IMR-90 (cell line): ENCODE results near the gene TOR1A. TPM values are rescaled to one million over a fixed set of nuclear protein-coding genes. Genes with fewer than 3 reads are reported as not detected.

ENCODE experiments used
- ATAC-seq: fragments of 200-7000 bp; cut with Tn5 transposase; 2 replicates; pipeline ENCODE4 v1.9.1; 2020; ENCODE audit warnings: low read depth, mild to moderate bottlenecking, moderate library complexity
- BruUV-seq: library from RNA; stranded (reverse); fragments of 400-500 nt; replicated peaks from 2 replicates; lab custom pipeline; 2021; lab: Mats Ljungman, UMichigan
- CTCF ChIA-PET: fragments of 300-600 bp; formaldehyde crosslinking; extraction: SDS; loops from one replicate; lab custom pipeline; 2021; ENCODE audit warnings: antibody characterized with exemption; lab: Yijun Ruan, JAX
- POLR2A ChIA-PET: fragments of 300-600 bp; sonication (Branson Sonifier 250); formaldehyde crosslinking; loops from one replicate; lab custom pipeline; 2022; ENCODE audit warnings: antibody characterized with exemption; ENCODE audit not compliant: unreplicated experiment; lab: Charles Lee
- DNase-seq: peaks from one replicate; pipeline ENCODE4 v3.0.0; 2013
- H2AFZ ChIP-seq: replicated peaks from 2 replicates; pipeline ENCODE3; 2013; ENCODE audit warnings: low read length, mild to moderate bottlenecking; ENCODE audit not compliant: poor library complexity
- H2AK5ac ChIP-seq: 2 replicates; pipeline ENCODE4 v1.6.1; 2013; ENCODE audit warnings: low read depth, low read length, inconsistent platforms
- H2AK9ac ChIP-seq: replicated peaks from 2 replicates; pipeline ENCODE3; 2013; ENCODE audit warnings: mild to moderate bottlenecking, low read depth, low read length, moderate library complexity; ENCODE audit not compliant: poor library complexity
- H2BK120ac ChIP-seq: 2 replicates; pipeline ENCODE4 v1.6.1; 2013; ENCODE audit warnings: low read depth, low read length, inconsistent platforms
- H2BK15ac ChIP-seq: 3 replicates; pipeline ENCODE4 v1.6.1; 2013; ENCODE audit warnings: low read depth, low read length, inconsistent platforms
- H2BK20ac ChIP-seq: 2 replicates; pipeline ENCODE4 v1.6.1; 2013; ENCODE audit warnings: low read depth, mild to moderate bottlenecking, inconsistent platforms, low read length, moderate library complexity
- H2BK5ac ChIP-seq: 2 replicates; pipeline ENCODE4 v1.6.1; 2013; ENCODE audit warnings: mild to moderate bottlenecking, low read depth, low read length, inconsistent platforms; ENCODE audit not compliant: poor library complexity, severe bottlenecking
- H3K14ac ChIP-seq: replicated peaks from 2 replicates; pipeline ENCODE4 v1.6.1; 2013; ENCODE audit warnings: low read depth, low read length, inconsistent platforms
- H3K18ac ChIP-seq: 2 replicates; pipeline ENCODE4 v1.6.1; 2013; ENCODE audit warnings: low read depth, low read length, control low read depth
- H3K23ac ChIP-seq: 2 replicates; pipeline ENCODE4 v1.6.1; 2013; ENCODE audit warnings: low read depth, low read length, inconsistent platforms
- H3K27ac ChIP-seq: 2 replicates; pipeline ENCODE4 v1.5.1; 2013; ENCODE audit warnings: mild to moderate bottlenecking, control low read depth, low read length; ENCODE audit not compliant: insufficient read depth
- H3K27me3 ChIP-seq: 2 replicates; pipeline ENCODE4 v1.6.1; 2013; ENCODE audit warnings: low read length; ENCODE audit not compliant: control insufficient read depth, insufficient read depth
- H3K36me3 ChIP-seq: 2 replicates; pipeline ENCODE4 v1.6.1; 2013; ENCODE audit warnings: low read length, mixed read lengths; ENCODE audit not compliant: control insufficient read depth, insufficient read depth
- H3K4ac ChIP-seq: 2 replicates; pipeline ENCODE4 v1.6.1; 2013; ENCODE audit warnings: low read depth, low read length, inconsistent platforms
- H3K4me1 ChIP-seq: 2 replicates; pipeline ENCODE4 v1.6.1; 2013; ENCODE audit warnings: low read length, mixed read lengths; ENCODE audit not compliant: control insufficient read depth, insufficient read depth
- H3K4me2 ChIP-seq: 2 replicates; pipeline ENCODE4 v1.6.1; 2013; ENCODE audit warnings: low read depth, mild to moderate bottlenecking, control low read depth, low read length, moderate library complexity
- H3K4me3 ChIP-seq: 2 replicates; pipeline ENCODE4 v1.5.1; 2013; ENCODE audit warnings: low read depth, mild to moderate bottlenecking, control low read depth, low read length, moderate library complexity; ENCODE audit not compliant: insufficient read depth
- H3K56ac ChIP-seq: 2 replicates; pipeline ENCODE4 v1.6.1; 2013; ENCODE audit warnings: low read length, inconsistent platforms; ENCODE audit not compliant: insufficient read depth; ENCODE audit errors: extremely low read depth
- H3K79me1 ChIP-seq, 2 experiments: 2 replicates each; pipeline ENCODE4 v1.6.1; 2013; ENCODE audit warnings: low read length in 2 of 2, inconsistent platforms in 1 of 2, low read depth in 1 of 2
- H3K9ac ChIP-seq: 2 replicates; pipeline ENCODE4 v1.6.1; 2013; ENCODE audit warnings: low read depth, low read length, control low read depth
- H3K9me1 ChIP-seq: 2 replicates; pipeline ENCODE4 v1.6.1; 2013; ENCODE audit warnings: low read length, inconsistent platforms; ENCODE audit not compliant: insufficient read depth
- H3K9me3 ChIP-seq: 2 replicates; pipeline ENCODE4 v1.6.1; 2013; ENCODE audit warnings: low read length; ENCODE audit not compliant: control insufficient read depth, insufficient read depth
- H4K20me1 ChIP-seq: 2 replicates; pipeline ENCODE4 v1.6.1; 2013; ENCODE audit warnings: low read length, inconsistent platforms; ENCODE audit not compliant: insufficient read depth
- H4K5ac ChIP-seq: 2 replicates; pipeline ENCODE4 v1.6.1; 2013; ENCODE audit warnings: mild to moderate bottlenecking, low read depth, low read length, control low read depth
- H4K8ac ChIP-seq, 2 experiments: 2 replicates each; pipeline ENCODE4 v1.6.1; 2013; ENCODE audit warnings: low read depth in 2 of 2, low read length in 2 of 2, control low read depth in 1 of 2, inconsistent platforms in 1 of 2
- H4K91ac ChIP-seq: 2 replicates; pipeline ENCODE4 v1.6.1; 2013; ENCODE audit warnings: low read depth, low read length, inconsistent platforms; ENCODE audit not compliant: insufficient read depth
- CEBPB ChIP-seq: IDR thresholded peaks from 2 replicates; pipeline ENCODE4 v1.6.1; 2012; ENCODE audit warnings: low read depth, low read length, improper control_type of control experiment
- CHD1 ChIP-seq: IDR thresholded peaks from 2 replicates; pipeline ENCODE4 v1.6.1; 2012; ENCODE audit warnings: low read depth, low read length, improper control_type of control experiment
- MAFK ChIP-seq: IDR thresholded peaks from 2 replicates; pipeline ENCODE4 v1.6.1; 2012; ENCODE audit warnings: low read depth, low read length, improper control_type of control experiment
- MAZ ChIP-seq: IDR thresholded peaks from 2 replicates; pipeline ENCODE4 v1.6.1; 2012; ENCODE audit warnings: low read depth, mild to moderate bottlenecking, low read length, improper control_type of control experiment, moderate library complexity, borderline replicate concordance
- MXI1 ChIP-seq: IDR thresholded peaks from 2 replicates; pipeline ENCODE4 v1.6.1; 2012; ENCODE audit warnings: low read depth, mild to moderate bottlenecking, low read length, moderate library complexity, borderline replicate concordance
- NFE2L2 ChIP-seq: fragments of 150-350 bp; IDR thresholded peaks from 2 replicates; pipeline ENCODE4 v1.6.1; 2016; ENCODE audit warnings: low read depth, mild to moderate bottlenecking, low read length
- POLR2A ChIP-seq: IDR thresholded peaks from 2 replicates; pipeline ENCODE4 v1.6.1; 2012; ENCODE audit warnings: mild to moderate bottlenecking, low read depth, low read length
- RAD21 ChIP-seq: IDR thresholded peaks from 2 replicates; pipeline ENCODE4 v1.6.1; 2012; ENCODE audit warnings: low read length, improper control_type of control experiment
- RCOR1 ChIP-seq: IDR thresholded peaks from 2 replicates; pipeline ENCODE4 v1.6.1; 2012; ENCODE audit warnings: mild to moderate bottlenecking, low read length, improper control_type of control experiment; ENCODE audit not compliant: insufficient replicate concordance
- RFX5 ChIP-seq: IDR thresholded peaks from 2 replicates; pipeline ENCODE4 v1.8.0; 2012; ENCODE audit warnings: low read depth, mild to moderate bottlenecking, low read length, moderate library complexity
- SMC3 ChIP-seq: fragments of 150-350 bp; IDR thresholded peaks from 2 replicates; pipeline ENCODE4 v1.6.1; 2016; ENCODE audit warnings: low read depth, mild to moderate bottlenecking, antibody characterized with exemption, low read length, moderate library complexity
- WGBS, 2 experiments: methylation state at CpG; one replicate each; pipeline versions ENCODE4 v1.1.5 to v1.1.7; 2013; ENCODE audit warnings: missing lambda C conversion rate in 2 of 2; ENCODE audit not compliant: insufficient read length in 1 of 2; ENCODE audit errors: extremely low coverage in 2 of 2; 5-methylcytosine and 5-hydroxymethylcytosine counted together
- dilution Hi-C: fragments of 300-500 bp; cut with HindIII; formaldehyde crosslinking; loops from one replicate; pipeline ENCODE4 v1.14.3; 2018; ENCODE audit warnings: low sequenced_read_pairs; ENCODE audit not compliant: unreplicated experiment
- in situ Hi-C: fragments of 300-500 bp; cut with MboI; formaldehyde crosslinking; loops from 3 replicates; pipeline ENCODE4 v1.14.3; 2019; ENCODE audit warnings: low sequenced_read_pairs, inconsistent platforms, mixed read lengths
- intact Hi-C: fragments of 100-400 bp; cut with micrococcal nuclease; formaldehyde crosslinking; loops from 2 replicates; pipeline ENCODE4 v1.10.0; 2022
- polyA plus RNA-seq, 3 experiments: library from polyadenylated mRNA; depleted of rRNA; stranded (reverse); fragments of >200 nt; gene quantifications; 2 replicates each; pipeline ENCODE4 v1.2.3, GENCODE V29; 2012; ENCODE audit warnings: low replicate concordance in 1 of 3
- total RNA-seq: library from RNA; depleted of rRNA; stranded (reverse); fragments of >200 nt; gene quantifications from 2 replicates; pipeline ENCODE4 v1.2.3, GENCODE V29; 2012
- TF ChIP-seq, protein P1 (sequence below): fragments of 150-350 bp; IDR thresholded peaks from 2 replicates; pipeline ENCODE4 v1.6.1; 2017; ENCODE audit warnings: mild to moderate bottlenecking, antibody characterized with exemption, low read length, low read depth
- TF ChIP-seq, protein P2 (sequence below): fragments of 150-350 bp; IDR thresholded peaks from 2 replicates; pipeline ENCODE4 v1.6.1; 2016; ENCODE audit warnings: low read depth, mild to moderate bottlenecking, low read length, moderate library complexity, borderline replicate concordance
- TF ChIP-seq, protein P3 (sequence below): conservative IDR thresholded peaks from 2 replicates; pipeline ENCODE4 v1.5.1; 2012; ENCODE audit warnings: mild to moderate bottlenecking, low read depth, low read length, improper control_type of control experiment

The TOR1A gene
- total and polyA plus RNA-seq, 2 of the 4 experiments (the other 2 are of a cell fraction) = 27.1 to 74.2 TPM

DNA sequence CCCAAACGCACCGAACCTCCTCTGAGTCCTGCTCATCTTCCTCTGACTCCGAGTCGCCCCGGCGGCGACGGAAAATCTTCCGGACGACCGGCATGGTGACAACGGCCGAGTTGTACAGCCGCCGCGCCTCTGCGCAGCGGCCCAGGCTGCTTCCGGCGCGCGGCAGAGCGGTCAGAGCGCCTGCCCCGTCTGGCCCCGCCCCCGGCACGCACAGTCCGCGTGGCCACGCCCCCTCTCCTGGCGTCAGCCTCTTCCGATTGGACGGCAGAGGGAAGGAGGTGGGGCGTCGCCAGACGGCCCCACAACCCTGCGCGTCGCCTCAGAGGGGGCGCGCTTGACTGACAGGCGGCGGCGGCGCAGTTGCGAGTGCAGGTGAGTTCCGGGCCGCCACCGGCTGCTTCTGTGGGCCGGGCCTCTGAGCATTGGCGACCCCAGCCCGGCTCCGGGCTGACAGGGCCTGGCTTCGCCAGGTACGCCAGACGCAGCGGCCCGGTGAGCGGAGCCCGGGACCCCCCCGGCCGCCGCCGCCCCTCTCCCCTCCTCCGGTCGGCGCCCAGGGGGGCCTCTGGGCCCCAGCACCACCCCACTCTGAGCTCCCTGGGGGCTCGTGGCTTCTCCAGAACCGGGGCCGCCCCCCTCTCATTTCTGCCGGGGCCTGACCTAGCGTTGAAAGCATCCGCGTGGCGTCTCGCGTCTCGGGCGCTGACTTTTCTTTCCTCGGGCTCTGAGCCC lies 11.4 kb upstream of the TOR1A start, which contains the start of the genes C9orf78 and USP20:
Gene C9orf78 (minus strand): TSS at position 148 of the 732 bp plus-strand sequence. CDS start 54 bp downstream, at position 94.
Gene USP20 (plus strand): TSS at position 331 of the 732 bp plus-strand sequence. CDS start 17,098 bp downstream, outside the sequence.
- no peaks in the 10 kb centered on the region for H3K27me3 ChIP-seq
- peak within 1 kb of the TSS; percentile 84 for H3K4ac ChIP-seq
- H4K91ac ChIP-seq = peak within 1 kb of the TSS; percentile 66
- peak within 1 kb of the TSS; percentile 77 for H3K56ac ChIP-seq
- BruUV-seq = no TSS peak
- H2BK20ac ChIP-seq = no peak within 1 kb of the TSS
- intact Hi-C loops (loop anchor here (2.0 kb wide), 1 partner anchor 208 kb away; the partner anchor contains the start of gene FNBP1), dilution Hi-C loops (no loop called here), in situ Hi-C loops (no loop called here)
- H2BK5ac ChIP-seq = peak within 1 kb of the TSS; percentile 54
- peak within 1 kb of the TSS; percentile 95 for H2AK9ac ChIP-seq
- H3K4me2 ChIP-seq = peak within 1 kb of the TSS; percentile 99
- peaks cover 32 to 60% of the 10 kb centered on the region in 2 experiments for H3K79me1 ChIP-seq
- peak within 1 kb of the TSS; percentile 72 for H4K5ac ChIP-seq
- peaks cover 13% of the 10 kb centered on the region for H3K4me1 ChIP-seq
- peaks cover 20% of the 10 kb centered on the region for H3K9me1 ChIP-seq
- H3K27ac ChIP-seq = peak within 1 kb of the TSS; percentile 79
- H3K4me3 ChIP-seq = peak within 1 kb of the TSS; percentile 94
- H2BK15ac ChIP-seq = no peak within 1 kb of the TSS
- H2AFZ ChIP-seq = peak within 1 kb of the TSS; percentile 97
- H2BK120ac ChIP-seq = peak within 1 kb of the TSS; percentile 64; the same call in 1 of the 2 replicates
- ChIA-PET CTCF (no interaction called here), POLR2A (no interaction called here)
- 0% methylated on average over 32 of the region's 81 CpGs; no CpG with 5 or more reads in 1 of the 2 experiments for WGBS, 2 experiments
- peak within 1 kb of the TSS; percentile 89 for H3K23ac ChIP-seq
- no peak within 1 kb of the TSS for H3K18ac ChIP-seq
- peak within 1 kb of the TSS; percentile 90 for H3K9ac ChIP-seq
- H4K8ac ChIP-seq = peak within 1 kb of the TSS; percentile 83 to 91; a peak in 3 of 4 replicates
- ATAC-seq = peak; percentile 96
- no peaks in the 10 kb centered on the region for H3K9me3 ChIP-seq
- H3K14ac ChIP-seq = peak within 1 kb of the TSS; percentile 76
- peaks cover 12% of the 10 kb centered on the region for H3K36me3 ChIP-seq
- peak; percentile 91 for DNase-seq
- H4K20me1 ChIP-seq = peaks cover 11% of the 10 kb centered on the region
- peak within 1 kb of the TSS; percentile 63 for H2AK5ac ChIP-seq
- TF ChIP-seq CEBPB = no peak
- TF ChIP-seq RCOR1 = no peak
- TF ChIP-seq RFX5 = no peak
- TF ChIP-seq, protein P1, sequence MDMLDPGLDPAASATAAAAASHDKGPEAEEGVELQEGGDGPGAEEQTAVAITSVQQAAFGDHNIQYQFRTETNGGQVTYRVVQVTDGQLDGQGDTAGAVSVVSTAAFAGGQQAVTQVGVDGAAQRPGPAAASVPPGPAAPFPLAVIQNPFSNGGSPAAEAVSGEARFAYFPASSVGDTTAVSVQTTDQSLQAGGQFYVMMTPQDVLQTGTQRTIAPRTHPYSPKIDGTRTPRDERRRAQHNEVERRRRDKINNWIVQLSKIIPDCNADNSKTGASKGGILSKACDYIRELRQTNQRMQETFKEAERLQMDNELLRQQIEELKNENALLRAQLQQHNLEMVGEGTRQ = peak; percentile 76
- no peak for TF ChIP-seq MAFK
- TF ChIP-seq MAZ = peak; percentile 58; the same call in 1 of the 2 replicates
- TF ChIP-seq, protein P2, sequence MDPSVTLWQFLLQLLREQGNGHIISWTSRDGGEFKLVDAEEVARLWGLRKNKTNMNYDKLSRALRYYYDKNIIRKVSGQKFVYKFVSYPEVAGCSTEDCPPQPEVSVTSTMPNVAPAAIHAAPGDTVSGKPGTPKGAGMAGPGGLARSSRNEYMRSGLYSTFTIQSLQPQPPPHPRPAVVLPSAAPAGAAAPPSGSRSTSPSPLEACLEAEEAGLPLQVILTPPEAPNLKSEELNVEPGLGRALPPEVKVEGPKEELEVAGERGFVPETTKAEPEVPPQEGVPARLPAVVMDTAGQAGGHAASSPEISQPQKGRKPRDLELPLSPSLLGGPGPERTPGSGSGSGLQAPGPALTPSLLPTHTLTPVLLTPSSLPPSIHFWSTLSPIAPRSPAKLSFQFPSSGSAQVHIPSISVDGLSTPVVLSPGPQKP = no peak
- peak; percentile 95 for TF ChIP-seq POLR2A
- TF ChIP-seq, protein P3, sequence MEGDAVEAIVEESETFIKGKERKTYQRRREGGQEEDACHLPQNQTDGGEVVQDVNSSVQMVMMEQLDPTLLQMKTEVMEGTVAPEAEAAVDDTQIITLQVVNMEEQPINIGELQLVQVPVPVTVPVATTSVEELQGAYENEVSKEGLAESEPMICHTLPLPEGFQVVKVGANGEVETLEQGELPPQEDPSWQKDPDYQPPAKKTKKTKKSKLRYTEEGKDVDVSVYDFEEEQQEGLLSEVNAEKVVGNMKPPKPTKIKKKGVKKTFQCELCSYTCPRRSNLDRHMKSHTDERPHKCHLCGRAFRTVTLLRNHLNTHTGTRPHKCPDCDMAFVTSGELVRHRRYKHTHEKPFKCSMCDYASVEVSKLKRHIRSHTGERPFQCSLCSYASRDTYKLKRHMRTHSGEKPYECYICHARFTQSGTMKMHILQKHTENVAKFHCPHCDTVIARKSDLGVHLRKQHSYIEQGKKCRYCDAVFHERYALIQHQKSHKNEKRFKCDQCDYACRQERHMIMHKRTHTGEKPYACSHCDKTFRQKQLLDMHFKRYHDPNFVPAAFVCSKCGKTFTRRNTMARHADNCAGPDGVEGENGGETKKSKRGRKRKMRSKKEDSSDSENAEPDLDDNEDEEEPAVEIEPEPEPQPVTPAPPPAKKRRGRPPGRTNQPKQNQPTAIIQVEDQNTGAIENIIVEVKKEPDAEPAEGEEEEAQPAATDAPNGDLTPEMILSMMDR = no peak
- TF ChIP-seq MXI1 = peak; percentile 96
- no peak for TF ChIP-seq RAD21
- TF ChIP-seq SMC3 = no peak
- no peak for TF ChIP-seq NFE2L2
- TF ChIP-seq CHD1 = no peak
